Activated naive CD8-positive, alpha-beta T cell treated with anti-CD3 and anti-CD28 coated beads for 36 hours (primary cell): ENCODE measurements around the gene CLDN5. TPM values are rescaled to one million over a fixed set of nuclear protein-coding genes. Genes with fewer than 3 reads are reported as not detected.

ENCODE experiments used
- DNase-seq: peaks from one replicate; pipeline ENCODE4 v3.0.0; 2021
- H3K27ac Mint-ChIP-seq: one replicate; pipeline ENCODE4 v1.8.0; 2022; ENCODE audit warnings: mild to moderate bottlenecking, moderate library complexity, mixed read lengths
- H3K27me3 Mint-ChIP-seq: one replicate; pipeline ENCODE4 v1.8.0; 2022; ENCODE audit warnings: mild to moderate bottlenecking, mixed read lengths
- H3K36me3 Mint-ChIP-seq: one replicate; pipeline ENCODE4 v1.8.0; 2021; ENCODE audit warnings: mild to moderate bottlenecking, mixed read lengths
- H3K4me1 Mint-ChIP-seq: one replicate; pipeline ENCODE4 v1.8.0; 2021; ENCODE audit warnings: mixed read lengths
- H3K4me3 Mint-ChIP-seq: one replicate; pipeline ENCODE4 v1.8.0; 2022; ENCODE audit warnings: mild to moderate bottlenecking, moderate library complexity, mixed read lengths
- H3K9me3 Mint-ChIP-seq: one replicate; pipeline ENCODE4 v1.8.0; 2022; ENCODE audit warnings: mixed read lengths
- total RNA-seq, 2 experiments: library from RNA; stranded (reverse); gene quantifications; one replicate each; pipeline ENCODE4 v1.2.3, GENCODE V29; 2021

Gene CLDN5
- total RNA-seq, 2 experiments from 2014 or later: not detected

DNA sequence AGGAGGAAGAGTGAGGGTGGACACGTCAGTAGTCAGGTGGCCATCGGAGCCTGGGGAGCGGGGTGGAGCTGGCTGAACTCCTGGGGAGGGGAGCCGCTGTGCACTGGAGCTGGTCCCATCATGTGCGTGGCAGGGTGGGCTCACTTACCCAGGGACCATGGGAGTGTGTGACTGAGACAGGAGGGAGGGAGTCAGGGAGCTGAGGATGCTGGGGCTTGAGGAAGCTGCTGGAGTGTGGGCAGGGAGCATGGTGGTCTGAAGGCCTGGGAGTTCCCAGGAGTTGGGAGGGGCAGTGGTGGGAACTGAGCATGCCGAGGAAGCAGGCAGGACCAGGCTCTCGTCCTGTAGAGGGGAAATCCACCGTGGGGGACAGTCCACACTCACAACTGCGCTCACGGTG lies 18.0 kb downstream of the CLDN5 start:
- H3K27ac Mint-ChIP-seq: peak overlapping the region; percentile 42
- H3K4me3 Mint-ChIP-seq: no peak overlapping the region
- no peaks in the 10 kb centered on the region for H3K27me3 Mint-ChIP-seq

DNA sequence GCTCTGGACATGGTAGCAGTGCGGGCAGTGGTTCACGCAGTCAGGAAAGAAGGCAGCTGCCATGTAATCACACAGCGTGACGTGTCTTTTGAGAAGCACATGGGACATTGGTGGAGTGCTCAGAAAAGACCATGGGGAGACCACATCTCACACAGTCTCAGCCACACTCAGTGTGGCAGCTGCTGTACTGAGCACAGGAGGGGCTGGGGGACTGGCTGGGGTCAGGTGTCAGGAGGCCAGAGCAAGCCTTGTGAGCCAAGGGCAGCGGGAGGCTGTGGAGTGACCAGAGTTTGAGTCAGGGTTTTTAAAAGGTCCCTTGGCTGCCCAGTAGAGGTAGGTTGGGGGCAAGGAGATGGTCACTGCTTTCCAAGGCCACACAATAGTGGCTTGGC lies 18.5 kb downstream of the CLDN5 start:
- Mint-ChIP-seq H3K27ac (peak overlapping the region; percentile 42), H3K4me1 (peaks cover 17% of the 10 kb centered on the region), H3K27me3 (no peaks in the 10 kb centered on the region), H3K9me3 (no peaks in the 10 kb centered on the region), H3K4me3 (no peak overlapping the region), H3K36me3 (peaks cover 41% of the 10 kb centered on the region)
- DNase-seq: no peak

More for the DNA sequence above, 18.0 kb downstream of the CLDN5 start:
- peaks cover 17% of the 10 kb centered on the region for H3K4me1 Mint-ChIP-seq
- H3K9me3 Mint-ChIP-seq: no peaks in the 10 kb centered on the region
- peaks cover 45% of the 10 kb centered on the region for H3K36me3 Mint-ChIP-seq
- no peak for DNase-seq

DNA sequence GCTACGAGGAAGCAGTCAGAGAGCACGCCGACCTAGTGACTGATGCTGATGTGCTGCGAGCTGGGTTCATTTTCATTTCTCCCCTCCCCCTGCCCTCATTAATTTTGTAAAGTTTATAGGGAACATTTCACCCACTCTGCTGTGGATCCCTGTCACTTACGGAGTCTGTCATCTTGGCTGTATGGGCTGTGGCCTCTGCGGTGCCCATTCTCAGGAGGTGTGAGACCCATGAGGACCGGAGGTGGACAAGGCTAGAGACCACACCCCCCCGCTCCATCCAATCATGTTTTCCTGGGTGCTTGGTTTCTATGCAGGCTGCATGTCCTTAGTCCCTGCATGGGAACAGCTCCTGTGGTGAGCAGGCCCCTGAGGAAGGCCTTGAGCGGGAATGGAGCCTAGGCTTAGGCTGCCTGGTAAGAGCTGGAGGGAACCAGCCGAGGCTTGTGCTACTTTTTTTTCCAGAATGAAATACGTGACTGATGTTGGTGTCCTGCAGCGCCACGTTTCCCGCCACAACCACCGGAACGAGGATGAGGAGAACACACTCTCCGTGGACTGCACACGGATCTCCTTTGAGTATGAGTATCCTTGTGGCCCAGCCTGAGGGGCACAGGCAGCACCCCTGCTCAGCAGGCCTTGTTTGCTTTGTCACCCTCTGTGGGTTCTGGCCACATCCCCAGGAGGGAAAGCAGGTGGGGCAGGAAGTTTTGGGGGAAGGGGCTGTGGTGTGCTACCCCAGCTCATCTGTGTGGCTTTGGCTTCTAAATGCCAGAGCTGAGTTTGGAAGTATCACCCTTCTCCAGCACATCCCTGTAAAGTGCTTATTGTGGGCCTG lies 19.1 kb downstream of the CLDN5 start:
- Mint-ChIP-seq H3K4me3 (no peak overlapping the region), H3K27ac (no peak overlapping the region), H3K9me3 (no peaks in the 10 kb centered on the region), H3K27me3 (no peaks in the 10 kb centered on the region), H3K36me3 (peaks cover 42% of the 10 kb centered on the region), H3K4me1 (peaks cover 17% of the 10 kb centered on the region)
- DNase-seq: no peak

DNA sequence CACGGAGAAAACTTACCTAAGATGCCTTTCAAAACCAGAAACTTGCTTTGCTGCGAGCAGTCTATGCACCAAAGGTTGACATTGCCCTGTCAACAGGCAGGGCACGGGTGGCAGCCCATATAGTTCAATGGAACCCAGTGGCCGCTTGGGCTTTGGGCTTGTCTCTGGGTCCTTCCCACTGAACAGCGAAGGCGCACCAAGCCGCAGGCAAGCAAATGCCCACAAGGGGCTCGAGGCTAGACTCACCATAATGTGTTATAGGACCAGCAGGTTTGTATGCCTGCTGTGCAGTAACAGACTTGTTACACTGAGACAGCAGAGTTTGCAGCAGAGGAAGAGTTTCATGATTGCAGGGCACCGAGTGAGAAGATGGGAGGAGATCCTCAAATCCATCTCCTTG lies 20.3 kb downstream of the CLDN5 start:
- Mint-ChIP-seq H3K4me1 (peaks cover 17% of the 10 kb centered on the region), H3K27ac (no peak overlapping the region), H3K4me3 (no peak overlapping the region), H3K27me3 (no peaks in the 10 kb centered on the region), H3K9me3 (no peaks in the 10 kb centered on the region), H3K36me3 (peaks cover 37% of the 10 kb centered on the region)
- DNase-seq: no peak

DNA sequence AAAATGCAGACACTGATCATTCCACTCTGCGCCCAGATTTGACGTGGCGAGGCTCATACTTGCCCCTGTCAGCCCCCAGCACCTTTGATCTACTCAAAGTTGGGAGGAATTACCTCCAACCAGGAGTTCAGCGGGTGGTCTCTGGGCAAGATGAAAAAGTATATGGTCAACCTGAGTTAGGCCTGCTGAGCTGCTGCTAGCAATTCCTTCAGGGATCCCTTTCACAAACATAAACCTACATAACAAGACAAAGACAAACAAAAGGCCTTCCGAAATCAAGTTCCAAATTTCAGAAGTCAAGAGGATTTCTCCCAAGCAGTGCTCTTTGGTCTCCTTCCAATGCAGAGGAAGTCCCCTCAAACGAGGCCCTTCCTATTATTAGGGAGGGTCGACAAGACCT lies 20.8 kb downstream of the CLDN5 start:
- H3K27ac Mint-ChIP-seq: no peak overlapping the region
- no peak for DNase-seq
- peaks cover 17% of the 10 kb centered on the region for H3K4me1 Mint-ChIP-seq
- H3K9me3 Mint-ChIP-seq: no peaks in the 10 kb centered on the region
- peaks cover 36% of the 10 kb centered on the region for H3K36me3 Mint-ChIP-seq
- H3K4me3 Mint-ChIP-seq: no peak overlapping the region
- H3K27me3 Mint-ChIP-seq: no peaks in the 10 kb centered on the region

DNA sequence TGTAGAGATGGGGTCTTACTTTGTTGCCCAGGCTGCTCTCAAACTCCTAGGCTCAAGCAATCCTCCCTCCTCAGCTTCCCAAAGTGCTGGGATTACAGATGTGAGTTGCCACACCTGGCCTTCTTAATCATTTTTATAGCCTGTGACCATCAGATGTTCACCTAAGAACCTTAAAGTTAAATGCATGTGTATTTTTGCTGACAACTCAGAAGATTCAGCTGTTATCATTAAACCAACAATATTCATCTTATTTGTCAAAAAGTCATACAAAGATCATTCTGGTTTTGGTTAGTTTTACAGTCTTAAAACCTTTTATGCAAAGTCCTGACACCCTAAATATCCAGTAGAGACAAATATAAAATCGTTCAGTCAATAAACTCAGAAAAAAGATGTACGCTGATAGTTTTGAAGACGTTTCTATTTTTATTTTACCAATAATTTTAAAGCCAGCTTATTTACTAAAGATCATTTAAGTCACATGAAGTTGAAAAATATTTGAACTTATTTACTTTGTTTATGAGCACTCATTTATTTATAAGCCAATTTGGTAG lies 22.2 kb downstream of the CLDN5 start:
- Mint-ChIP-seq H3K4me1 (peaks cover 17% of the 10 kb centered on the region), H3K36me3 (peaks cover 38% of the 10 kb centered on the region), H3K27me3 (no peaks in the 10 kb centered on the region), H3K4me3 (no peak overlapping the region), H3K9me3 (no peaks in the 10 kb centered on the region), H3K27ac (no peak overlapping the region)
- no peak for DNase-seq

DNA sequence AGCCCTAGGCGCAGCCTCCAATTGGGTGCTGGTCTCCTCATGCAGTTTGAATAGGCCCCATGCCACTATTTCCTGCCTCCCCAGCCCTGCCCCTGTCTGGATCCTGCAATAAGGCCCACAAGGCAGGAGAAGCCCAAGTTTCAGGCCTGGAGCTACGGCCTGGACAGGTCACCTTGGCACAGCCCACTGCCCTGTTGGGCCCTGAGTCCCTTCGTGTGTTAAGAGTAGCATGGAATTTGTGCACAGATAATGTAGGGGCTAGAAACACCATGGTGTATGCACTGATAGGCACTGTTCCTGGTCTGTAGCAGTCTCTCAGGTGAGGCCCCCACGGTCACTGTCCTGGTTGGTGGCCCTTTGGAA lies 24.3 kb downstream of the CLDN5 start:
- no peak overlapping the region for H3K27ac Mint-ChIP-seq
- H3K27me3 Mint-ChIP-seq: no peaks in the 10 kb centered on the region

DNA sequence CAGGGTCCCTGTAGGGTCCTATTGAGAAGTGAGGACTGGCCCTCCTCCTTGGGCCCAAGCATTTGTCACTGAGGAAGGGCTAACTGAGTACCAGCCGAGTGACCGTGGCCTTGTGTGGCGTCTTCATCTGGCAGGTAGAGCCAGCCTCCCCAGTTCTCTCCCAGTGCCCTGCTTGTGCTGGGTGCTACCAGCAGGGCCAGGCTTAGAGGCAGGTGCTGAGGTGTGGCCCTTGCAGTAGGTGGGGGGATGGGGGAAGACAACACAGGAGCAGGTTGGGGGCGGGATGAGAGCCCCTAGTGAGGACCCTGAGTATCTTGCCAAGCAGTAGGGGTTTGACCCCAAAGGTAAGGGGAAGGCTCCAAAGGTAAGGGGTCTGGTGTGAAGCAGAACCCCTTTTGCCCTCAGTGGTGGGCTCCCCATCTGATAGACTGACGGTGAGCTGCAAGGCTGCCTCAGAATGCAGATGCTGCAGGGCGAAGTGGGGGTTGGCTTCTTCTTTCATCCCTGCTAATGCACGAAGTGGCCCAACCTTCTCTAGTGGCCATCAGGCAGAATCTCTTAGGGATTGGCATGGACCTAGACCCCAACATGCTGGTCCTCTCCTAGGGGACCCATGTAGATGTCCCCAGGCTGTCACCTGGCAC lies 24.9 kb downstream of the CLDN5 start:
- Mint-ChIP-seq H3K9me3 (no peaks in the 10 kb centered on the region), H3K4me1 (peaks cover 3% of the 10 kb centered on the region), H3K4me3 (no peak overlapping the region), H3K27me3 (no peaks in the 10 kb centered on the region), H3K27ac (no peak overlapping the region), H3K36me3 (peaks cover 35% of the 10 kb centered on the region)
- no peak for DNase-seq

More for the DNA sequence above, 24.3 kb downstream of the CLDN5 start:
- peaks cover 33% of the 10 kb centered on the region for H3K36me3 Mint-ChIP-seq
- H3K4me3 Mint-ChIP-seq: no peak overlapping the region
- no peak for DNase-seq
- H3K9me3 Mint-ChIP-seq: no peaks in the 10 kb centered on the region
- peaks cover 7% of the 10 kb centered on the region for H3K4me1 Mint-ChIP-seq

DNA sequence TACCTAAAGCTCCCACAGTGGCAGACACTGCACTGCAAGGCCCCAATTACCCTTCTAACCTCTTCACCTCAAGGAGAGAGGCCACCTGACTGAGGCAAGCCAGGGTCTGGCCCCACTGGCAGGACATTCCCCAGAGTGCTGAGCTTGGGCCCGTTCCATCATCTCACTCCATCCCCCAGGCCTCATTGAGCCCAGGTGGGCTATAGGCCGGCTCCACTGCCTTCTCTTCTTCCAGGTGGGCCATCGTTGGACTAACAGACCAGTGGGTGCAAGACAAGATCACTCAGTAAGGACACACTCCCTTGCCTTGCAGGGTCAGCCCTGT lies 25.4 kb downstream of the CLDN5 start:
- no peak for DNase-seq
- Mint-ChIP-seq H3K4me1 (no peaks in the 10 kb centered on the region), H3K27me3 (no peaks in the 10 kb centered on the region), H3K4me3 (no peak overlapping the region), H3K27ac (no peak overlapping the region), H3K36me3 (peaks cover 37% of the 10 kb centered on the region), H3K9me3 (no peaks in the 10 kb centered on the region)

DNA sequence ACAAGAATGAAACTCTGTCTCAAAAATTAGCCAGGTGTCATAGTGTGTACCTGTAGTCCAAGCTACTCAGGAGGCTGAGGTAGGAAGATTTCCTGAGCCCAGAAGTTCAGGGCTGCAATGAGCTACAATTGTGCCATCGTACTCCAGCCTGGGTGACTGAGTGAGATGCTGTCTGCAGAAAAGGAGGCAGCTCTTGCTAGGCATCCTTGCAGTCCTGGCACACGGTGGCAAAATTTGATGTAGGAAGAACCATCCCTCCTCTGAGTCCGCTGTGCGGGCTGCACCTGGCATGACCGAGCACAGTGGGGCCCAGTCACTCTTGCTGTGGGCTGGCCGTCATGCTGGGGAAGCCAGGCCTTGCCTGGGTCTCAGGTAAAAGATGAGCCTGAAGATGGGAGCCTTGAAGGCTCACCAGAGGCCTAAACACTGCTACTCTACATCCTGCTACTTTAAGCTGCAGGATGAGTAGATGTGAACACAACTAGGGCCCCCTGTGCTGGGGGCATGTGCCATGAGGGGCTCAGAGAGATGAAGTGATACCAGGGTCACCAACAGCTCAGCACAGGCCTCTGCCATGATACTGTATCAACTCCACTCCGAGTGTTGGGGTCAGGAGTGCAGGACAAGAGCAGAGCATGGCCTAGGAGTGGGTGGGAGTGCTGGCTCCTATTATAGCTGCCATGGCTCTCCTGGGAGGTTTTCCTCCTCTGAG lies 25.9 kb downstream of the CLDN5 start:
- no peak for DNase-seq

DNA sequence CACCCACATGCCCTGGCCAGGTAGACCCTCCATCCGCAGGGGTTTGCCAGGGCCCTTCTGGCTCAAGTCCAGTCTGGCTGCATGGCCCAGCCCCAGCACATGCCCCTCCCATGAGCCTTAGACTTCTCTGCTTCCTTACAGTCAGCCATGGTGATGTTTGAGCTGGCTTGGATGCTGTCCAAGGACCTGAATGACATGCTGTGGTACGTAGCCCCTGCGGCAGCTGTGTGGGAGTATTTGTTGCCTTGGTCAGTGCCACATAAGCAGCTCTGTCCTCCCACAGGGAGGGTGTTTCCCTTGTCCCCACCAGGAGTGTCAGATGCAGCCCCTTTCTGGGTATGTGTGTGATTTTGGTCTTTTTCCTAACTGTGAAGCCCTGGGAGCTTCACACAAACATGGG lies 27.0 kb downstream of the CLDN5 start:
- peaks cover 41% of the 10 kb centered on the region for H3K36me3 Mint-ChIP-seq
- DNase-seq: no peak
- H3K4me1 Mint-ChIP-seq: peaks cover 5% of the 10 kb centered on the region
- H3K27ac Mint-ChIP-seq: no peak overlapping the region
- H3K27me3 Mint-ChIP-seq: no peaks in the 10 kb centered on the region
- H3K4me3 Mint-ChIP-seq: no peak overlapping the region
- H3K9me3 Mint-ChIP-seq: no peaks in the 10 kb centered on the region

More for the DNA sequence above, 25.9 kb downstream of the CLDN5 start:
- H3K4me1 Mint-ChIP-seq: no peaks in the 10 kb centered on the region
- no peak overlapping the region for H3K27ac Mint-ChIP-seq
- peaks cover 39% of the 10 kb centered on the region for H3K36me3 Mint-ChIP-seq
- H3K4me3 Mint-ChIP-seq: no peak overlapping the region
- H3K9me3 Mint-ChIP-seq: no peaks in the 10 kb centered on the region
- no peaks in the 10 kb centered on the region for H3K27me3 Mint-ChIP-seq

DNA sequence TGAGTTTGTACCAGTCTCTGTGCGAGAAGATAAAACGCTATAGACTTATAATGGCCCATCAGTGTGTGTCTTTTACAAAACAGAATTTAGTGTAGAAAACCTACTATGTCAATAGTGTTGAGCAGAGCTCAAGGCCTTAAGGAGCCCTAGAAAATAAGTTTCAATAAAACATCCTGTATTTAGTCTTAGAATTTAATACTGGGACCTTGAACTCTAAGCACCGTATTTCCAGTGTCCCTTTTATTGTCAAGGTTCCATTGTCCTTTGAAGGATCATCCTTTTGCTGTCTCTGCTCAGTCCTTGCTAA lies 27.9 kb downstream of the CLDN5 start:
- Mint-ChIP-seq H3K36me3 (peaks cover 46% of the 10 kb centered on the region), H3K27me3 (no peaks in the 10 kb centered on the region), H3K27ac (no peak overlapping the region), H3K4me3 (no peak overlapping the region), H3K4me1 (peaks cover 12% of the 10 kb centered on the region), H3K9me3 (no peaks in the 10 kb centered on the region)
- no peak for DNase-seq

DNA sequence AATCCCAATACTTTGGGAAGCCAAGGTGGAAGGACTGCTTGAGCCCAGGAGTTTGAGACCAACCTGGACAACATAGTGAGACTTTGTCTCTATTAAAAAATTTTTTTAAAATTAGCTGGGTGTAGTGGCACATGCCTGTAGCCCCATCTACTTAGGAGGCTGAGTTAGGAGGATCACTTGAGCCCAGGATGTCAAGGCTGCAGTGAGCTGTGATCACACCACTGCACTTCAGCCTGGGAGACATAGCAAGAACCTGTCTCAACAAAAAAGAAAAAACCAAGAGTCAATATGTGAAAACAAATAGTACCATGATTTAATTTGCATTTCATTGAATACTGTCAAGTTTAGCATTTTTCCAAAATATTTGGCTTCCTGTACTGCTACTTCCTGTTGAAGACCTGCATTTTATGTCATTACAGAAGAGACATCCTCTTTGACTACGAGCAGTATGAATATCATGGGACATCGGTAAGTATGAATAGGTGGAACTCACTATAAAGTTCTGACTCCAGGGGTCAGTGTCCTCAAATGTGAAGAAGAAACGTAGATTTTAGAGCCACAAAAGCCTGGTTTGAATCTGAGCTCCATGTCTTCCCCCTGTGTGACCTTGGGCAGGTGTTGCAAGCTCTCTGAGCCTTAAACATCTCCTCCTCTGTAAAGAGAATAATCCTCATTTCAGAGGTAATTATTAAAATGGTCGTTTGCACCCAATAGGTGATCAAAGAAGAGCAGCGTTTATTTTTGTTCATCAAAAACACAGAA lies 28.5 kb downstream of the CLDN5 start:
- no peaks in the 10 kb centered on the region for H3K27me3 Mint-ChIP-seq
- H3K36me3 Mint-ChIP-seq: peaks cover 45% of the 10 kb centered on the region
- H3K27ac Mint-ChIP-seq: no peak overlapping the region
- DNase-seq: no peak
- no peaks in the 10 kb centered on the region for H3K9me3 Mint-ChIP-seq
- peaks cover 12% of the 10 kb centered on the region for H3K4me1 Mint-ChIP-seq
- H3K4me3 Mint-ChIP-seq: no peak overlapping the region

DNA sequence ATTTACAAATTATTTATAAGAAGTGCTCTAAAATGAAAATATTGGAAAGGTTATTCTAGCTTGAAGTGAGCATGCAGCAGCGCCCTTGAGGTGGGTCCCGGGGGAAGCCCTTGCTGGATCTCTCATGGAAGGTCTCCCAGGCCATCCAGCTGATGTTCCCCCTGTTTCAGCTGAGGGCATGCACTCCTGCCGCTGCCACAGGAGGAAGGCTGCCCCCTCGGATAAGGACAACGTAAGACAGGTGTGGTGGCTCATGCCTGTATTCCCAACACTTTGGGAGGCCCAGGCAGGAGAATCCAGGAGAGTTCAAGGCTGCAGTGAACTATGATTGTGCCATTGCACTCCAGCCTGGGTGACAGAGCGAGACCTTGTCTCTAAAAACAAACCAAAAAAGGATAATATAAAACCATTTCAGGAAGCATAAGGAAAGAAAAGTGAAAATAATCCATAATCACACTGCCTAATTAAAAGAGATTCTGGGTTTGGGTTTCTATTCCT lies 29.5 kb downstream of the CLDN5 start:
- peaks cover 12% of the 10 kb centered on the region for H3K4me1 Mint-ChIP-seq
- no peak overlapping the region for H3K4me3 Mint-ChIP-seq
- H3K27ac Mint-ChIP-seq: no peak overlapping the region
- peaks cover 47% of the 10 kb centered on the region for H3K36me3 Mint-ChIP-seq
- no peaks in the 10 kb centered on the region for H3K9me3 Mint-ChIP-seq
- DNase-seq: no peak
- no peaks in the 10 kb centered on the region for H3K27me3 Mint-ChIP-seq
